ENCODE results near the gene CCDC12.

DNA sequence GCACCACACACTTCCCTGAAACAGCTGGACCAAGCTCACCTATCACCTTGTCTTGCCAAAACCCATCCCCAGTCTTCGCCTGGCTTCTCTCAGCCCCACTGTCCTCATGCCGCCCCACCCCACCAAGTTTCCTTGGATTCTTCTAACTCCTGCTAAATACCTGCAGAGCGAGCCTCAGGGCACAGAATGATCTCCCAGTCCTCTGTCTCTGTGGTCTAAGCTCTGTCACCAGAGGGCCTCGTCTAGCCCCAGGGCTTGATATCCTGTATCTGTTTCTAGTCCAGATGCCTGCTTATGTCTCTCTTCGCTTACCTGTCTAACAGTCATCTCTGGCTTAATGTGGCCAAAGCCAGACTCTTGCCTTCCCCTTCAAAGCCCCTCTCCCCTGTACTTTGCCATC, 9.7 kb downstream of the CCDC12 start:
- TF ChIP-seq EZH2 (IDR thresholded peaks at IDR 0.05): no peak
- TF ChIP-seq, protein P1, sequence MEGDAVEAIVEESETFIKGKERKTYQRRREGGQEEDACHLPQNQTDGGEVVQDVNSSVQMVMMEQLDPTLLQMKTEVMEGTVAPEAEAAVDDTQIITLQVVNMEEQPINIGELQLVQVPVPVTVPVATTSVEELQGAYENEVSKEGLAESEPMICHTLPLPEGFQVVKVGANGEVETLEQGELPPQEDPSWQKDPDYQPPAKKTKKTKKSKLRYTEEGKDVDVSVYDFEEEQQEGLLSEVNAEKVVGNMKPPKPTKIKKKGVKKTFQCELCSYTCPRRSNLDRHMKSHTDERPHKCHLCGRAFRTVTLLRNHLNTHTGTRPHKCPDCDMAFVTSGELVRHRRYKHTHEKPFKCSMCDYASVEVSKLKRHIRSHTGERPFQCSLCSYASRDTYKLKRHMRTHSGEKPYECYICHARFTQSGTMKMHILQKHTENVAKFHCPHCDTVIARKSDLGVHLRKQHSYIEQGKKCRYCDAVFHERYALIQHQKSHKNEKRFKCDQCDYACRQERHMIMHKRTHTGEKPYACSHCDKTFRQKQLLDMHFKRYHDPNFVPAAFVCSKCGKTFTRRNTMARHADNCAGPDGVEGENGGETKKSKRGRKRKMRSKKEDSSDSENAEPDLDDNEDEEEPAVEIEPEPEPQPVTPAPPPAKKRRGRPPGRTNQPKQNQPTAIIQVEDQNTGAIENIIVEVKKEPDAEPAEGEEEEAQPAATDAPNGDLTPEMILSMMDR (IDR thresholded peaks at IDR 0.05): no peak
